Peyer's patch (tissue), 4 donors: ENCODE data around the gene ALKBH2.

Experiments used
- POLR2A ChIP-seq, 2 donors: fragments of 450-650 bp; IDR thresholded peaks; one replicate each; pipeline ENCODE4 v1.5.1; 2017; ENCODE audit warnings: antibody characterized with exemption in 2 of 2, mild to moderate bottlenecking in 2 of 2, moderate library complexity in 2 of 2
- TF ChIP-seq, protein P1 (sequence below), 6 experiments: fragments of 450-650 bp in 4 of 6; fragments of 200-600 bp in 2 of 6; sonication (generic) in 1 of 6; IDR thresholded peaks; one replicate each; pipeline ENCODE4 v1.5.1; 2017 to 2019; ENCODE audit warnings: antibody characterized with exemption in 6 of 6, mild to moderate bottlenecking in 3 of 6, moderate library complexity in 1 of 6

DNA sequence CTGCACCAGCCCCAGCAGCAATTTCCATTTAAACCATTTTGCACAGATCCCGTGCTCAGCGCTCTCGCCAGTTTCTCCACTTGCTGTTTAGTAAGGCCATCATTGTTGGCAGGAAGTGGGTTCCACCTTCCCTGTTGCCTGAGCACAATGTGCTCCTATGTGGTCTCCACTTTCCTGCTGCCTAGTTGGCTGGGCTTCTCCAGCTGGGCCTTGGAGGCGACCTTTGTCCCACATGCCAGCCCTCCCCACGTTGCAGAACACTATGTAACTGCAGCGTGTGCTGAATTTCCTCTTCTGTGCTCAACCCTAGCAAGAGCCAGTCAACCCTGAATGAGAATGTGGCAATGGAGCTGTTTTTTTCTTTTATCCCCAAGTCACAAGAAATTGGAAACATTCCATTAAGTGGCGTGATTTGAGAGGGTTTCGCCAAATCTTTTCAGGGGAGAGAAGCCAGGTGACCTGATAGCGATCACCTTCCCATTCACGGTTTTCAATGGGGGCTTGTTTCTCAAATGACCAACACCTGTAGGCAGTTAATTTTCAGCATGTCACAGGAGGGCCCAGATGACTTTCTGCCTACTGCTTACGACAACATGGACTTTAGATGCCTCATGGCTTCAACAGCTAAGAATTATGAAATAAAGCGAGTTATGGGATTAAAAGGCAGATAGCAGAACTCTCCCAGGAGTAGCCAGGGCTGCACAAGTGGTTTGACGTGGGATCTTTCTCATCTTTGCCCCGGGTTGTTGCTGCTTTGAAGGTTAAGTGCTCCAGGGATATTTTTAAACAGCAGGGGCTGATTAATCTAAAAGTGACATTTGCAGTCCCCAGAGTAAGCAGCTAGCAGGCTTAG lies 22.7 kb upstream of the ALKBH2 start, which contains the start of gene ACACB:
- TF ChIP-seq, protein P1, sequence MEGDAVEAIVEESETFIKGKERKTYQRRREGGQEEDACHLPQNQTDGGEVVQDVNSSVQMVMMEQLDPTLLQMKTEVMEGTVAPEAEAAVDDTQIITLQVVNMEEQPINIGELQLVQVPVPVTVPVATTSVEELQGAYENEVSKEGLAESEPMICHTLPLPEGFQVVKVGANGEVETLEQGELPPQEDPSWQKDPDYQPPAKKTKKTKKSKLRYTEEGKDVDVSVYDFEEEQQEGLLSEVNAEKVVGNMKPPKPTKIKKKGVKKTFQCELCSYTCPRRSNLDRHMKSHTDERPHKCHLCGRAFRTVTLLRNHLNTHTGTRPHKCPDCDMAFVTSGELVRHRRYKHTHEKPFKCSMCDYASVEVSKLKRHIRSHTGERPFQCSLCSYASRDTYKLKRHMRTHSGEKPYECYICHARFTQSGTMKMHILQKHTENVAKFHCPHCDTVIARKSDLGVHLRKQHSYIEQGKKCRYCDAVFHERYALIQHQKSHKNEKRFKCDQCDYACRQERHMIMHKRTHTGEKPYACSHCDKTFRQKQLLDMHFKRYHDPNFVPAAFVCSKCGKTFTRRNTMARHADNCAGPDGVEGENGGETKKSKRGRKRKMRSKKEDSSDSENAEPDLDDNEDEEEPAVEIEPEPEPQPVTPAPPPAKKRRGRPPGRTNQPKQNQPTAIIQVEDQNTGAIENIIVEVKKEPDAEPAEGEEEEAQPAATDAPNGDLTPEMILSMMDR (IDR thresholded peaks at IDR 0.05), result no peak
- peak; percentile 39 to 72 for TF ChIP-seq POLR2A (IDR thresholded peaks at IDR 0.05)
